Glutamatergic neuron (in vitro differentiated cells): ENCODE data around the gene OR1F1. TPM values are rescaled to one million over a fixed set of nuclear protein-coding genes. Genes with fewer than 3 reads are reported as not detected.
A peak's percentile ranks its signal among the peaks of the same experiment; 100 is the strongest.
"Not testable (repeated sequence)": the region's sequence is repeated elsewhere in the genome, so short reads cannot be mapped to it uniquely, and the experiment has no call there.

Experiments used
- DNase-seq: peaks from one replicate; pipeline ENCODE4 v3.0.0; 2022
- H3K27ac Mint-ChIP-seq: one replicate; pipeline ENCODE4 v1.8.0; 2020; ENCODE audit warnings: mild to moderate bottlenecking, mixed read lengths, inconsistent platforms; ENCODE audit not compliant: unreplicated experiment
- H3K27me3 Mint-ChIP-seq: one replicate; pipeline ENCODE4 v1.8.0; 2020; ENCODE audit warnings: mild to moderate bottlenecking, moderate library complexity, mixed read lengths, inconsistent platforms; ENCODE audit not compliant: unreplicated experiment
- H3K36me3 Mint-ChIP-seq: one replicate; pipeline ENCODE4 v1.8.0; 2020; ENCODE audit warnings: mild to moderate bottlenecking, mixed read lengths, inconsistent platforms; ENCODE audit not compliant: unreplicated experiment
- H3K4me1 Mint-ChIP-seq: one replicate; pipeline ENCODE4 v1.8.0; 2020; ENCODE audit warnings: mild to moderate bottlenecking, low read depth, mixed read lengths, inconsistent platforms; ENCODE audit not compliant: unreplicated experiment
- H3K4me3 Mint-ChIP-seq: one replicate; pipeline ENCODE4 v1.8.0; 2020; ENCODE audit warnings: mild to moderate bottlenecking, mixed read lengths, inconsistent platforms; ENCODE audit not compliant: unreplicated experiment
- H3K9me3 Mint-ChIP-seq: one replicate; pipeline ENCODE4 v1.8.0; 2020; ENCODE audit warnings: mild to moderate bottlenecking, moderate library complexity, mixed read lengths, inconsistent platforms; ENCODE audit not compliant: unreplicated experiment
- long read RNA-seq: library from polyadenylated mRNA; unstranded; transcript quantifications from one replicate; pipeline ENCODE4 v2.0.0, GENCODE V29; 2020; ENCODE audit not compliant: unreplicated experiment
- total RNA-seq: library from RNA; stranded (reverse); fragmentation: NEBNext Ultra II Directional; extraction: Animal tissue kit (Norgen Biotek cat#: 25700); gene quantifications from one replicate; pipeline ENCODE4 v1.2.1, GENCODE V29; 2021; ENCODE audit not compliant: unreplicated experiment
- TF ChIP-seq, protein P1 (sequence below): fragments of 200-600 bp; sonication (generic); IDR thresholded peaks from one replicate; pipeline ENCODE4 v1.5.0; 2021; ENCODE audit not compliant: partially characterized antibody, unreplicated experiment

Gene OR1F1
- total RNA-seq, result not detected
- long read RNA-seq, result 0 reads

DNA sequence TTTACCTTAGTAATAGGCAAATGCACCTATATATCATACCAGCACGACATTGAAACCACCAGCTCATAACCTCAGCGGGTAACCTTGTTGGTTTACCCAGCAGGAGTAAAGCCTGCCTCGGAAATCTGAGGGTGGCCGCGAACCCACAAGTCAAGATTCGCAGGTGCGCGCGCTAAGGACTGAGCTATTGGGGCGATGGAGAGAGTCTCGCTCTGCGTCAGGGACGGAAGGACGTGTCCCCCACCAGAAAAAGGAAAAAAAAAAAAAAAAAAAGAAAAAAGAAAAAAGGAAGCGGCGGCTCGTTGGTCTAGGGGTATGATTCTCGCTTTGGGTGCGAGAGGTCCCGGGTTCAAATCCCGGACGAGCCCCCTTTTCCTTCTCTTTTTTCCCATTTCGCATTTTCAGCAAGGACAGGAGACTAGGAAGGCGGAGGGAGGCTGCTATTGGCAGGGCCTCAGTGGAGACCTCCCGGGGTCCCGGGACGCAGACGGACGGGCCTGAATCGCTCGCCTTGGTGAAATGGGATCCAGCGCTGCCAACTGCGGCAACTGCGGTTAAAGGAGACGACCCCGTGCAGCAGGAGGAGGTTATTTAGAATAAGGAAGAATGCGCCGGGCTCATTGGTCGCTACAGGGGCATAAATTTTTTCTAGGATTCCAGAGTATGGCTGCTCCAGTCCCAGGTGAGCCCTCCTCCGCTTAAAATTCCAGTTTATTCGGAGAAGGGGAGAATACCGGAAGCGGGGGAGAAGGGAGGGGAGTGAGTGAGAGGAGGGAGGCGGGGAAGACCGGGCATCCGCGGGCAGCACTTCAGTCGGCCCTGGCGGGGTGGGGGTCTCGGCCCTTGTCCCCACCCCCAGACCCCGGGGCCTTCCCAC, at the start of gene OR1F1:
Gene OR1F1 (plus strand): TSS at position 407 of the 877 bp plus-strand sequence.
- Mint-ChIP-seq H3K27me3 (peaks cover 47% of the 10 kb centered on the region), H3K4me3 (peak within 1 kb of the TSS; percentile 92), H3K27ac (no peak within 1 kb of the TSS), H3K4me1 (peaks cover 7% of the 10 kb centered on the region), H3K9me3 (peaks cover 37% of the 10 kb centered on the region), H3K36me3 (peaks cover 5% of the 10 kb centered on the region)
- TF ChIP-seq, protein P1, sequence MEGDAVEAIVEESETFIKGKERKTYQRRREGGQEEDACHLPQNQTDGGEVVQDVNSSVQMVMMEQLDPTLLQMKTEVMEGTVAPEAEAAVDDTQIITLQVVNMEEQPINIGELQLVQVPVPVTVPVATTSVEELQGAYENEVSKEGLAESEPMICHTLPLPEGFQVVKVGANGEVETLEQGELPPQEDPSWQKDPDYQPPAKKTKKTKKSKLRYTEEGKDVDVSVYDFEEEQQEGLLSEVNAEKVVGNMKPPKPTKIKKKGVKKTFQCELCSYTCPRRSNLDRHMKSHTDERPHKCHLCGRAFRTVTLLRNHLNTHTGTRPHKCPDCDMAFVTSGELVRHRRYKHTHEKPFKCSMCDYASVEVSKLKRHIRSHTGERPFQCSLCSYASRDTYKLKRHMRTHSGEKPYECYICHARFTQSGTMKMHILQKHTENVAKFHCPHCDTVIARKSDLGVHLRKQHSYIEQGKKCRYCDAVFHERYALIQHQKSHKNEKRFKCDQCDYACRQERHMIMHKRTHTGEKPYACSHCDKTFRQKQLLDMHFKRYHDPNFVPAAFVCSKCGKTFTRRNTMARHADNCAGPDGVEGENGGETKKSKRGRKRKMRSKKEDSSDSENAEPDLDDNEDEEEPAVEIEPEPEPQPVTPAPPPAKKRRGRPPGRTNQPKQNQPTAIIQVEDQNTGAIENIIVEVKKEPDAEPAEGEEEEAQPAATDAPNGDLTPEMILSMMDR, result no peak
- peak; percentile 45 for DNase-seq

DNA sequence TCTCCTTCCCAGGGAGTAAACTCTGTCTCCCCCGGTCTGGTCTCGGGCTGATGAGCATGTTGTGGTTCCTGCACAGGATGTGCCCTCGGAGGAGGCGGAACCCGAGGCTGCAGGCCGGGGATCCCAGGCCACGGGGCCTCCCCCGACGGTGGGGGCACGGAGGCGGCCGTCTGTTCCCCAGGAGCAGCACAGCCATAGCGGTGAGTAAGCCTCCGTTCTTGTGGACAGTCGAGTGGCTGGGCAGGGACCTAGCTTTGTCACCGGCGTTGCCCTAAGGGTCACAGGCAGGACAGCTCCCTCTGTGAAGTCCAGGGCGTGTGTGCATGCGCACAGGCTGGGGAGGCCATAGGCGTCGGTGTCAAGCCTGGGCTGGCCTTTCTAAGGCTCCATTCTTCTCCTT, 49.7 kb upstream of the OR1F1 start:
- Mint-ChIP-seq H3K27ac (no peak overlapping the region), H3K36me3 (peaks cover 6% of the 10 kb centered on the region), H3K4me3 (no peak overlapping the region), H3K27me3 (peaks cover 17% of the 10 kb centered on the region), H3K4me1 (peaks cover 8% of the 10 kb centered on the region), H3K9me3 (peaks cover 4% of the 10 kb centered on the region)
- DNase-seq, result no peak
- TF ChIP-seq, protein P1, result no peak

DNA sequence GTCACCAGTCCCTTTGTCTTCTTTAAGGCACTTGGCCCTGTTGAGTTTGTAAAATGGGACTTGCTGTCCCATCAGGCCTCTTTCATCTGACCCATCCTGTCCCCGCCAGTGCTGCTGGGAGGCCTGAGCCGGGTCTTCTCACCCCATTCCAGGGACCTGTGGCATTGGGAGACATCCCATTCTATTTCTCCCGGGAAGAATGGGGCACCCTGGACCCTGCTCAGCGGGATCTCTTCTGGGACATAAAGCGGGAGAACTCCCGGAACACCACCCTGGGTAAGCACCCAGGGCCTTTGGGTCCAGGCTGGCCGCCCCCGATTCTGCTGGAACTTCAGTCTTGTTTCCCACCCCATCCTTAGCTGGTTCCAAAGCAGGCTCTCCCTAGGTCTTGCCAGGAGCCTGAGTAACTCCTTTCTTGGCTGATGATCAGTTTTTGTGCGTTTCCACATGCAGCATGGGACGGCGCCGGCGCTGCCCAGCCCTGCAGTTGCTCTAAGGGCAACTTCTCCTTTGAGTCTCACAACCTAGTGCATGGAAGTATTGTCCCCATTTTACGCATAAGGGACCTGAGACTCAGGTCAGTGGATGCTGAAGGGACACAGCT, 49.1 kb upstream of the OR1F1 start:
- peaks cover 18% of the 10 kb centered on the region for H3K27me3 Mint-ChIP-seq
- peaks cover 7% of the 10 kb centered on the region for H3K9me3 Mint-ChIP-seq
- H3K4me3 Mint-ChIP-seq, result no peak overlapping the region
- H3K4me1 Mint-ChIP-seq, result peaks cover 12% of the 10 kb centered on the region
- DNase-seq, result no peak
- peaks cover 6% of the 10 kb centered on the region for H3K36me3 Mint-ChIP-seq
- H3K27ac Mint-ChIP-seq, result peak overlapping the region; percentile 48
- TF ChIP-seq, protein P1, result no peak

DNA sequence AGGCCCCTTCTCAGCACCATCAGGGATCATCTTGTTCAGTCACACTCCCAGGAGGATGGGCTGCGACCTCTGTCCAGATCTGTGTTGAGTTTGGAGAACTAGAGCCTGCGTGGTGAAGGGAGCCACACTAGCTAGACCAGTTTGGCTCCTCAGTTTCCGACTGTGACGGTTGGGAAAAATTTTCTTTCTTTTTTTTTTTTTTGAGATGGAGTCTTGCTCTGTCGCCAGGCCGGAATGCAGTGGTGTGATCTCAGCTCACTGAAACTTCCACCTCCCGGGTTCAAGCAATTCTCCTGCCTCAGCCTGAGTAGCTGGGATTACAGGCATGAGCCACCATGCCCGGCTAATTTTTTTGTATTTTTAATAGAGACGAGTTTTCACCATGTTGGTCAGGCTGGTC, 48.4 kb upstream of the OR1F1 start:
- not testable (repeated sequence) for H3K36me3 Mint-ChIP-seq, DNase-seq, H3K27ac Mint-ChIP-seq, H3K9me3 Mint-ChIP-seq, H3K4me3 Mint-ChIP-seq
- H3K27me3 Mint-ChIP-seq, result peaks cover 15% of the 10 kb centered on the region
- peaks cover 12% of the 10 kb centered on the region for H3K4me1 Mint-ChIP-seq

DNA sequence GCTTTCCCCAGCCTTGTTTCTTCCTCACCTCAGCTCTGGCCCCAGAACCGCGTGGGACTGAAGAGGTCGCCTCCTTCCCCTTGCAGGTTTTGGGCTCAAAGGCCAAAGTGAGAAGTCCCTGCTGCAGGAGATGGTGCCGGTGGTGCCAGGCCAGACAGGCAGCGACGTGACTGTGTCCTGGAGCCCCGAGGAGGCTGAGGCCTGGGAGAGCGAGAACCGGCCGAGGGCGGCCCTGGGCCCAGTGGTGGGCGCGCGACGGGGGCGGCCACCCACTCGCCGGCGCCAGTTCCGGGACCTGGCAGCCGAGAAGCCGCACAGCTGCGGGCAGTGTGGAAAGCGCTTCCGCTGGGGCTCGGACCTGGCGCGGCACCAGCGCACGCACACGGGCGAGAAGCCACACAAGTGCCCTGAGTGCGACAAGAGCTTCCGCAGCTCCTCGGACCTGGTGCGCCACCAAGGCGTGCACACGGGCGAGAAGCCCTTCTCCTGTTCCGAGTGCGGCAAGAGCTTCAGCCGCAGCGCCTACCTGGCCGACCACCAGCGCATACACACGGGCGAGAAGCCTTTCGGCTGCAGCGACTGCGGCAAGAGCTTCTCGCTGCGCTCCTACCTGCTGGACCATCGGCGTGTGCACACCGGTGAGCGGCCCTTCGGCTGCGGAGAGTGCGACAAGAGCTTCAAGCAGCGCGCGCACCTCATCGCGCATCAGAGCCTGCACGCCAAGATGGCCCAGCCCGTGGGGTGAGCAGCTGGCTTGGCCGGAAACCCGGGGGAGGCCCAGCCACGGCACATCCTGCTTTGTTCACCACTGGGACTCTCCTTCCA, 47.2 kb upstream of the OR1F1 start:
- Mint-ChIP-seq H3K4me3 (no peak overlapping the region), H3K4me1 (peaks cover 16% of the 10 kb centered on the region), H3K9me3 (peaks cover 6% of the 10 kb centered on the region), H3K27me3 (peaks cover 11% of the 10 kb centered on the region), H3K27ac (no peak overlapping the region), H3K36me3 (peaks cover 6% of the 10 kb centered on the region)
- no peak for DNase-seq
- TF ChIP-seq, protein P1, result no peak
